HG02870 (cell line): ENCODE results near the gene TRAPPC12.
"Not testable (repeated sequence)": the region's sequence is repeated elsewhere in the genome, so short reads cannot be mapped to it uniquely, and the experiment has no call there.

Source experiments
- ATAC-seq: cut with Tn5 transposase; IDR thresholded peaks from one replicate; pipeline ENCODE4 v1.9.1; 2021; ENCODE audit warnings: mild to moderate bottlenecking, moderate library complexity; ENCODE audit not compliant: unreplicated experiment

Gene TRAPPC12

DNA sequence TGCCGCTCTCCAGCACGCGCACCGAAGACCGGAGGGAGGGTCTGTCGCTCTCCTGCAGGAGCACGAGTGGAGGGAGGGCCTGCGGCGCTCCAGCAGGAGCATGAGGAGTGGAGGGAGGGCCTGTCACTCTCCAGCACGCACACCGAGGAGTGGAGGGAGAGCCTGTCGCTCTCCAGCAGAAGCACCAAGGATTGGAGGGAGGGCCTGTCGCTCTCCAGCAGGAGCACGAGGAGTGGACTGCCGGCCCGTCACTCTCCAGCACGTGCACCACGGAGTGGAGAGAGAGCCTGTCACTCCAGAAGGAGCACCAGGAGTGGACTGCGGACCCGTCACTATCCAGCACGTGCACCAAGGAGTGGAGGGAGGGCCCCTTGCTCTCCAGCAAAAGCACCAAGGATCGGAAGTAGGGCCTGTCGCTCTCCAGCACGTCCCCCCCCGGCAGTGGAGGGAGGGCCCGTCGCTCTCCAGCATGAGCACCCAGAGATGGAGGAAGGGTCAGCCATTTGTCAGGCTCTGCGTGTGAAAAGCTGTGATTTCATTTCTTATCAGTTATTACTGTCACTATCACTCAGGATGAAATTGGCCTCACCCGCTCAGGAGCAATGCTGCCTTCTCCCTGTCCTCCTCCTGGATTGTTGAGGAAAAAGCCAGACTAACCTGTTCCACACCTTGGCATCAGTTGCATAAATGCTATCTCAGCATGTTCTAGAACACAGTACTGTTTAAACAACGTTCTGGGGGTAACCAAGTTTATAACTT, 103.9 kb downstream of the TRAPPC12 start:
- no peak for ATAC-seq

DNA sequence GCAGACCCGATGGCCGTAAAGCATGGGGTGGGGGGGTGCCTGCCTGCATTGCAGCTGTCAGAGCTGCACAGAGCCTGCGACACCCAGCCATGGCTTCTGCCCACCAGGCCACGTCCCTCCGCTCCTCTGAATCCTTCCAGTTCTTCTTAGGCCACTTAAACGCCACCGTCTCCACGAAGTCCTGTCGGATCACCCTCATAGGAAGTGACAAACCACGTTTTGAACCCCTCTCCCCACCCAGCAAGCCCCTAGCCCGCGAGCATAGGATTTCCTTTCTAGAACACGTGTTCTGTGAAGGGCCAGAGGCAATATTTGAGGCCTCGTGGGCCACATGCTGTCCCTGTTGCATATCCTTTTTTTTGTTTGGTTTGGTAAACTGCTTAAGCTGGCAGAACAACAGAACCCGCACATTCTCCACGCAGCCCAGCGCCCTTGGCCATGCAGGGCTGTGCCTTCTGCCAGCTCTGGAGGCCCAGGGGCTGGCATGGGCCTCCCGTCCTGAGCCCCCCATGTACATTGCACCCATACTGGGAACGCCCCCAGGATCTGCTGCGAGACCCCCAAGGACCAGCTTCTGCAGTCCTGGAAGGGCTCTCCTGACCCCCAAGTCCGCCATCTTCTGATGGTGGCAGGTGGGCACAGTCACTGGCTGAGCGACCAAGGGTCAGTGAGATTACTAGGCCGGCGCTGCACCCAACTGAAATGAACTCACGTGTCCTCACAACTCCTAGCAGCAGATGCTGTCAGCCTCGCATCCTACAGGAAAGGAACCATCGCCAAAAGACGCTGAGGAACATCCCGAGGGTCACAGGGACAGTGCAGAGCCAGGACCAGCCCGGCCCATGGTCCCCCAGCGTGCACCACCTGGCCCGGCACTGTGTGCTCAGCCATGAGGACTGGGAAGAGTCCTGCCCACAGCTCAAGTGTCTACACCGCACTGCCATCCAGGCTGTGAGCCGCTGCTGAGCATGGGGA, 104.8 kb downstream of the TRAPPC12 start:
- ATAC-seq = no peak

DNA sequence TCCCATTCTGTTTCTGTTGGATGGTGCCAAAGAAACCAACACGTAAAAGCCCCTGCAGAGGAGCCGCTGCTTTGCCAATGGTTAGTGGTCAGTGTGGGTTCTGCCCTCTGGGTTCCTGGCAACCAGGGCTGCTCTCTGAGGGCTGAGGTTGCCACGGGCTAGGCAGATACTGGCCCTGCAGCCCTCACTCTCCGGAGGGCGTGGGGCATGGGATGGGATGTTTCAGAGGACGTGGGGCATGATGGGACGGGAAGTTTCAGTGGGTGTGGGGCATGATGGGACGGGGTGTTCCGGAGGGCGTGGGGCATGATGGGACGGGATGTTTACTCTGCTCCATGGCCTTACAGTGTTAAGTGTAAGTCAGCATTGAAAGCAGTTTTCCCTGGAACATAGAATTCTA, 105.7 kb downstream of the TRAPPC12 start:
- ATAC-seq = no peak

DNA sequence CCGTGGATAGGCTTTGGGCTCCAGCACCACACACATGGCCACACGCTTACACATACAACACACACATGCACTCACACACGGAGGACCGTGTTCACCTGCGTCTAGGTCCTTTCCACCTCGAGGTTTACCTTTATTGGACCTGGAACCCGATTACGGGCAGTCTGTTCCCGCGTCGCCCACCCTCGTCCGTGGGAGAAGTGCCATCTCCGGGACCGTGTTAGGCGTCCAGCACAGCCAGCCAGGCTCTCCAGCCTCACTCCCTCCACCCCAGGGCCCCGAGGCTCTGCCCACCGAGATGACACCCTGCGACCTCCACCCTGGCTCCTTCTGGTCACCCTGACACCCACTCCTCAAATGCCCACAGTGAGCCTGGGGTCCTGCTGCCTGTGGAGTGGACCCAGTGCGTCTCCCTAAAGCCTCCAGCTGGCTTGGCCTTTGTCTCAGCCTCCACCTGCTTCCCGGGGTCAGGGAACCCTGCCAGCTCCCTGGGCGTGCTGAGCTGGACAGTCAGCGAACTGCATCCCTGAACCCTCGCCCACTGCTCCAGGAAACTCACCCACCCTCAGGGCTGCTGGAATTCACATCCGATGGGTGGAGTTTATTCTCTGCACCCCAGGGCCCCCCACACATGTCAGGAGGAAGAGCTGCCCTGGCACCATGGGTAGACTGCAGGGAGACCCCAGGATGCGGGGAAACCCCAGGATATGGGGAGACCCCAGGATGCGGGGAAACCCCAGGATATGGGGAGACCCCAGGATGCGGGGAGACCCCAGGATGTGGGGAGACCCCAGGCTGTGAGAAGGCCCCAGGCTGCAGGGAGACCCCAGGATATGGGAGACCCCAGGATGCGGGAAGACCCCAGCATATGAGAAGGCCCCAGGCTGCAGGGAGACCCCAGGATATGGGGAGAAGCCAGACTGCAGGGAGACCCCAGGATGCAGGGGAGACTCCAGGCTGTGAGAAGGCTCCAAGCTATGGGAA, 106.8 kb downstream of the TRAPPC12 start:
- no peak for ATAC-seq

DNA sequence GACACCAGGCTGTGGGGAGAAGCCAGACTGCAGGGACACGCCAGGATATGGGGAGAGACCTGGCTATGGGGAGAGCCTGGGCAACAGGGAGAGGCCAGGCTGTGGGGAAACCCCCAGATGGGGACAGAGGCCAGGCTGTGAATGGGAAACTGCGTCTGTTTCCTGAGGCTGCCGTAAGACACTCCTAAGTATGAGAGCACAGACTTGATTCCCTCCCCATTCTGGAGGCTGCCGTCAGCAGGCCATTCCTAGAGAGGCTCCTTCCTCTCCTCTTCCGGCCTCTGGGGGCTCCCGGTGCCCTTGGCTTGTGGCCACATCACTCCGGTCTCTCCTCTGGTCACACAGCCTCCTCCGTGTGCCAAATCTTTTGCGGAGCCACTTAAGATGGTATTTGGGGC, 107.5 kb downstream of the TRAPPC12 start:
- no peak for ATAC-seq

DNA sequence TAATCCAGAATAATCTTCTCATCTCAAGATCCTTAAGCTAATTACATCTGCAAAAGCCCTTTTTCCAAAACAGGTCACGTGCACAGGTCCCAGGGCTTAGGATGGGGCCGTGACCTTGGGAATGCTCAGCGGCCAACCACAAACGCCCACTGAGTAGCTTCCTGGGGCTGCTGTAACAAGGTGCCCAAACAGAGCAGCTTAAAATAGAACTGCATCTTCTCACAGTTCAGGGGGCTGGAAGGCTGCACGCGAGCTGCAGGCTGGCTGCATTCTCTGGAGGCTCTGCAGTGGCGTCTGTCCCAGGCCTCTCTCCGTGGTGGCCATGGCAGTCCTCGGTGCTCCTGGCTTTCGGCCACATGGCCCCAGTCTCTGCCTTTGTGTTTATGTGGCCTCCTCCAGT, 107.9 kb downstream of the TRAPPC12 start:
- no peak for ATAC-seq

DNA sequence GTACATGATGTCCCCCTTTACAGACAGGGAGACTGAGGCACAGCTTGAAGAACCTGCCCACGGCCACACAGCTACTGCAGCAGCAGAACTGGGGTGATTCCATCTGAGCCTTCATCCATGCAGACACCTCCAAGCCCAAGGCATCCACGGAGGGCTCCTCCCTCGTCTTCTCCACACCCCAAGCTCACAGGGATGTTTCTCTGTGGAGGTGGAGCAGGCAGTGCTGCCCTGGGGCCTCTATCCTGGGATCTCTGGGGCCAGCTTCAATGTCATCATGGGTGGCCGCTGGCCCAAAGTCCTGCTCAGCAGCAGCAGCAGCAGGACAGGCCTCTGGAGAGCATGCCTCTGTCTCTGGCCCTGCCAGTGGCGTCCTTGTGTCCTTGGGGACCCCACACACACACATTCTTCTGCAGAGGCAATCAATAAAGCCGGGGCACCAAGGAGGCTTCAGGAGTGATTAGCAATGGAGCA, 108.6 kb downstream of the TRAPPC12 start:
- no peak for ATAC-seq

DNA sequence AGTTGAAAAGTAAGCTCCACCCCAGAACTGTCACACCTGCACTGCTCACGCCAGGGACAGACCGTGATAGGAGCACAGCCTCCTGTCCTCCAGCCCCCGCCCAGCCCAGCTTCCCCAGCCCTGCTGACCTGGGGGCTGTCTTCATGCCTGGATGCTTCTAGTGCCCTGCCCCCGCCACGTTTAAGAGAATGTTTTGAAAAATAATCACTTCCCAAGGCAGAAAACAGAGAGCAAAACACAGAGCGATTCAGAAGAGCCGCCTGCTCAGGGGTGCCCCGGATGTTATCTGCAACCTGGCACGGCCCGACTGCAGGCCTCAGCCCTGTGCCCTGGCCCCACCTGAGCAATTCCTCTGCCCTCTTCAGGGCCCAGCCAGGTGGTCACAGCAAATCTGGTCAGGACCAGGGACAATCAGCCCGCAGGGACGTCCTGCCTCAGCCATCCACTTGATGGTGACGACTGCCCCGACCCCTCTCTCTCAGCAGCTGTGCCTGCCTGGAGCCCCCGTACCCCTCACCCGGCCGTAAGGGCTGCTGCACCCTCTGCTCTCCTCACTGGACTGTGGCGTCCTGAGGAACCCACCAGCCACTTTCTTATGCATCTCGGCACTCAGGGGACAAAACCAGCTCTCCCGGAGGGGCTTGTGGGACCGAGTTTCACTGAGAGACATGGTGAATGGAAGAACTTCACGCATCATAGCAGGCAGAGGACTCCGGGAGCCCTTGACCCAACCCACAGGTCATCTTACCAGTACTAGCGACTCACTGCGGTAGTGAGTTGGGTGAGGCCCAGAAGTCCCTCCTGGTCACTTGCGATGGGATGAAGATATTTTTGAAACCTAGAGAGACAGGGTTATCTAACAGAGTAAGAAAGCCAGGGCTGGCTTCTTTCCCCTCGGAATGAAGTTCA, 109.6 kb downstream of the TRAPPC12 start:
- no peak for ATAC-seq

DNA sequence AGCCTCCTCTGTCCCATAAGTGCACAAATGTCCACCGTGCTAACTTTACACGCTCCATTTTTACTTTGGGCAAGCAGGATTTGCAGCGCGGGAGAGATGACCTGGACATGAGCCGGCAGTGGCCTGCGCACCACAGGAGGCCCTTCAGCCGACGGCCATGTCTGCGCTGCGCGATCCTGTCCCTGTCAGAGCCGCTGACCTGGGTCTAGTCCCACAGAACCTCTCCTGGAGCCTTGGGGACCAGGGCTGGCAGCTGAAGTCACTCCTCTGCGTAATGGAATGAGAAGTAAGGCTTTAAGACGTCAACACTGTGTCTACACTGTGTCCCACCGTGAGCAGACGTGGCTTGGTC, 110.2 kb downstream of the TRAPPC12 start:
- no peak for ATAC-seq

DNA sequence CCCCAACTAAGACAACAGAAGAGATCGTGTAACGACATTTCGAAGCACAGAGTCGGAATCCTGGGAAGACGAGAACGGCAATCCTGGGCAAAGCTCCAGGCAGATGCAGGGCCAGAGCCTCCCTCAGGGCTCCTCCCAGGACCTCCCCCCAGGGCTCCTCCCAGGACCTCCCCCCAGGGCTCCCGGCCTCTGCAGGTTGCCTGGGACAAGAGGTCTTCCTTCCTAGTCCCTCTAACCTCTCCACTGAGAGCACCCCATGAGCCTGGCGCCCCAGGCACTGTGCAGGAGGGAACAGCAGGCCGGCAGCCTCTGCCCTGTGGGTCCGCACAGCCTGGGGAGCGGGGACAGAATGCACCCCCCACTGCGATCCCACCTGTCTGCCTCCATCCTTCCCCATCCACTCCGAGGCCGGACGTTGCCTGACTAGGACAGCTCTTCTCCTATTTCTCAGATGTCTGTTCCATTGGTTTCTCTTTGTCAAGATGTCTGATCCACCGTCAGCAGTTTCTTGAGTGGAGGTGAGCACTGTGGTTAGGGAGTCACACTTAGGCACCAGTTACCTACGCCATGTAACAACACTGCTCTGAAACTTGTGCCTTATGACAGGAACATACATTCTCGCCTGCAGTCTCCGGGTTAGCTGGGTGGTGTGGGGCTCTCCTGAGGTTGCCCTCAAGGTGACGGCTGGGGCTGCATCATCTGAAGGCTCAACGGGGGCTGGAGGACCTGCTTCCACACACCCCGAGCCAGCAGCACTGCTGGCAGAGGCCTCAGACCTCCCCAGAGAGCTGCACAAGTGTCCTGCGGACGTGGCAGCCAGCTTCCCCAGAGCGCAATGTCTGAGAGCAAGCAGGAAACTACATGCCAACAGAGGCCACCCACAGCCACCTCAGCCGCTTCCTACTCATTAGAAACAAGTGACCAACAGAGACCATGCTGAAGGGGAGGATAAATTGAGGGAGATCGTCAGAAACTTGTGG, 111.0 kb downstream of the TRAPPC12 start:
- no peak for ATAC-seq

DNA sequence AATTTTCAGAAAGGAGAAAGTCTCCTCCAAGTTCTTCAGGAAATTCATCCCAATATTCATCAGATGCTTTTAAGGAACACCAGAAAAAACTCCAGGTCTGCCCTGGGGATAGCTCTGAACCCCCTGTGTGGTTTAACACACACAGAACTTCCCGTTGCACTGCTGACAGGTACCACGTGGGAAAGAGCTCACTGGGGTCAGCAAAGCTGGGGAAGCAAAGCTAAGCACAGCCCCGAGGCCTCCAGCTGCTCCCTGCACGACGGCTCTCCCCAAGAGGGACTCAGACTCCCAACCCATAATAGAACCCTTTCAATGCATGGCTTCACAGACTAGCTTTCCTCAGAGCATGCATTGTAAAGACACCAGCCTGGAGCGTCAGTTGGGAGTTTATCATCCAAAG, 111.8 kb downstream of the TRAPPC12 start:
- no peak for ATAC-seq

DNA sequence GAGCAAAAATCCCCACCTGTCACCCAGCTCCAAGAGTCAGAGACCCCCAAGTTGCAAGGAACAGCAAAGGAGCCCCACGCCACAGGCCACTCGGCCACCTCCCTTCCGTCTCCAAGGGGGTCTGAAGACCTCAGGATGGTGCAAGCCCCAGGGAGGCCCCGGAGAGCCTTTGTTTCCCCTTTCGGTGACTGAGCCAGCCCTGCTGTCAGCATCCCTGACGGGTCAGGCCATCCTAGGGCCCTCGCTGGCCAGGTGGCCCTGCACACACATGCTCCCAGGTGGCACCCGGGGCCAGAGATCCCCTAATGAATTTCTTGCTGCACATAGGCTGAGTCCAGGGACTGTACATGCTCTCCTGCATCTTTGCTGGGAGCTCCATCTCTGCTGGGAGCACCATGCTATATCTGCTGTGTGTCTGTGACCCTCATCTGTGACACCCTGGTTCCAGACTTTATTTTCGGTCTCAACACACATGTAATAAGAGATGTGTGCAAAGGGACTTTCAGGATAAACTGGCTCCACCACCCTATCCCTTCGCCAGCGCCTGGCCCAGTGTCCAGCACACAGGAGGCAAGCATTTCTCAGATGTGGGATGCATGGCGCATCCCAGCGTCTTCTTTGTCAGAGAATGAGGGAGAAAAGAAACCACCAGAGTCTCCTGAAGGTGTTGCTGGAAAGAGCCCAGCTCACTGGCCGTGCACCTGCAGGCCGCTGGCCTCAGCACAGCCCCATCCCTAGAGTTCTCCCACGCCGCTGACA, 112.4 kb downstream of the TRAPPC12 start:
- no peak for ATAC-seq

DNA sequence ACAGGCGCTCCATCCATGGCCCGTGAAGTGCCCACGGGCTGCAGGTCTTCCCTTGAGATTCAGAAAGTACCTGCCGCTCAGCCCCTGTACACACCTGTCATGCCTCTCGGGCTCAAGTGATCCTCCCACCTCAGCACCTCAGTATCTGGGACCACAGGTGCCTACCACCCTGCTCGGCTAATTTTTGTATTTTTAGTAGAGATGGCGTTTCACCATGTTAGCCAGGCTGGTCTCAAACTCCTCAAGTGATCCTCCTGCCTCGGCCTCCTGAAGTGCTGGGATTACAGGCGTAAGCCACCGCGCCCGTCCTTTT, 112.9 kb downstream of the TRAPPC12 start:
- ATAC-seq = not testable (repeated sequence)

DNA sequence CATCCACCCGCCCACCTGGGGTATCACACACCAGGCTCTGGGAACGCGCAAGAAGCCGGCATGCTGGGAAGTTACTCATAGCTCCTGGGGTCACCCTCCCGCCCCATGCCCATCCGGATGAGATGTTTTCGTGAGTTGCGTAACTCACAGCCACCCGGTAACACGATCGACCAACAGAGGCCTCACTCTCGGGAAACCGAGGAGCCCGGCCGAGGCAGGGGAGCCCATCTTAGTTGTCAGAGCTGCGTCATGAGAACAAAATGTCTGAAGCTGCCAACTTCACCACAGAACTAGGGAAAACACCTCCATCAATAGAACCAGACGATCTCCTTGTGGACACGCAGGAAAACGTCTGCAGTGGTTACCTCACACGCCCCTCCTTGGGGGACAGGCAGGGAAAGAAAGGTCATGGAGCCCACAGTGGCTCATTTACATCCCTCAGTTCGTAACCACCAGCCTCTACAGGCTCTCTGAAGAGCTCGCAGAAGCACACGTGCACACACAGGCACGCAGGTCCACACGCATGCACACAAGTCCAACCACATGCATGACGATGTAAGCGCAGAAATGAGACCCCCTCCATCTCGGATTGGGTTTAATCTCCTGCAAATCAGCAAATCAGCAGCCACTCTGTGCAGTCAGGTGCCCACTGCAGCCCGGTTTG, 113.6 kb downstream of the TRAPPC12 start:
- no peak for ATAC-seq

DNA sequence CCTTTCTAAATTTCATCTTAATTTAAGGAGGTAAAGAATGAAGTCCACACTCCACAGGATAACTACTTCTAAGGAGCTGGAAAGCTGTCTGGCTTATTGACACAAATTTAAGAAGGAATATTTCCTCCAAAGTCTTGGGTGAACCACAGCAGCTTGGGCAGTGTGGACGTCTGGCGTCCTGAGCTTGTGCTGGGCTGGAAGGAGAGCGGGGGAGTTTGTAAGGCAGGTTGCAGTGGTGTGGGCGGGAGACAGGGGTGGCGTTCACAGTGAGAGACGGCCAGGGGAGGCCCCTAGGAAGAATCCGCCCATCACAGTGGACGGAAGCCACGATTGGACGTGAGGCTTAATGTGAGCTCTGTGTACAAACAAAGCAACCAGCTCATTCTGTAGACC, 114.1 kb downstream of the TRAPPC12 start:
- no peak for ATAC-seq

DNA sequence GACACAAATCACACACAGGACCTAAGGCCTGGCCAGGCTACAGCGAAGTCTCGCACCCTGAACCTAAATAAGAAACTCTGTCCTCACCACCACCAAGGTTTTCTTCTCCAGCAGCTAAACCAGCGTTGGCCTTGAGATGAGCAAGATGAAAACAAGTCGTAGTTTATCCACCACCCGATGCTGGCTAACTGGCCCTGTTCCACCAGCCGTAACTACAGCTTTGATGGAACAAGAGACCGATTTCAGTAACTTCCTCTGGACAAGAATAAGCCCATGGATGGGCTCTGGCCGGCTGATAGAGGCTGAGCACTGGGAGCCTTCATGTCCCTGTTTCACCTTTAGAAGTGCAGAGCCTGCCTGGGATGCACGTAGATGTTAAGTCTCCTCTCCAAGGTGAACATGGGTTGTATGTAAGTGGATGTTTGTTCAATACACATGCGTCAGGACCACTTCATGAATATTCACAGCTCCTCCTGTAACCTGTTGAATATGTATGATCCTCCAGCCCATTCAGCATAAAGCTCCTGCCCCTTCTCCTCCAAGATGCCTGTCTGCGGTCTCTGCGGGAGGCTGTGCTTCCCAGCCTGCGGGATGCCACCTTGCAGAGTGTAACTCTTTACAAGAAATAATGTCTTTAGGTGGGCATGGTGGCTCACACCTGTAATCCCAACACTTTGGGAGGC, 115.6 kb downstream of the TRAPPC12 start:
- no peak for ATAC-seq

DNA sequence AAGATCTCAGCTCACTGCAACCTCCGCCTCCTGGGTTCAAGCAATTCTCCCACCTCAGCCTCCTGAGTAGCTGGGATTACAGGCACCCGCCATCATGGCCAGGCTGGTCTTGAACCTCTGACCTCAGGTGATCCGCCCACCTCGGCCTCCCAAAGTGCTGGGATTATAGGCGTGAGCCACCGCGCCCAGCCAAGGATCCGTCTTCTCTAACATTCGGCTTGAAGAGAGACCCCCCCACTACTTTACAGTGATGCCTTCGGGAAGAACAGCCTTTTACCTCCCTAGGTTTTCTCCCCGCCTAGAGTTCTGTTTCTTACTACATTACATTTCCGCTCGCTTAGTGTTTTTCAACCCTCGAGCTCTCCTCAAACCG, 117.2 kb downstream of the TRAPPC12 start:
- ATAC-seq = not testable (repeated sequence)
